Mammary epithelial cell (primary cell): ENCODE measurements around the gene YDJC.

ENCODE experiments used
- CTCF ChIP-seq, 2 donors: IDR thresholded peaks in 1 of 2; conservative IDR thresholded peaks in 1 of 2; 2 replicates each; pipeline ENCODE4 v1.5.1; 2011 to 2012; ENCODE audit warnings: inconsistent platforms in 2 of 2, low read length in 2 of 2, mild to moderate bottlenecking in 2 of 2, control low read depth in 1 of 2, low read depth in 1 of 2; ENCODE audit not compliant: insufficient read depth in 1 of 2; ENCODE audit errors: extremely low read depth in 1 of 2
- EZH2 ChIP-seq: IDR thresholded peaks from 2 replicates; pipeline ENCODE4 v1.6.1; 2012; ENCODE audit warnings: low read length, inconsistent platforms, borderline replicate concordance

- no peak for TF ChIP-seq CTCF (conservative IDR thresholded peaks at IDR 0.05 in 1 of 2, IDR thresholded peaks at IDR 0.05 in 1 of 2; ENCODE audit: extremely low read depth in 1 of 2, insufficient read depth in 1 of 2, low read depth in 1 of 2, low read length in 2 of 2)
- TF ChIP-seq EZH2, result no peak
Observed at GRCh38 chr22:21594865-21595452, 34.9 kb downstream of the YDJC start.
